Heart right ventricle (tissue), 16 donors: ENCODE data around the gene FHOD3. TPM values are rescaled to one million over a fixed set of nuclear protein-coding genes. Genes with fewer than 3 reads are reported as not detected.

Experiments
- ATAC-seq, 8 donors: fragments of 200-7000 bp; cut with Tn5 transposase; one replicate each; pipeline ENCODE4 v1.9.1; 2020; ENCODE audit warnings: mild to moderate bottlenecking in 8 of 8, moderate library complexity in 8 of 8, moderate number of reproducible peaks in 1 of 8
- DNase-seq, 2 donors: peaks; one replicate each; pipeline ENCODE4 v3.0.0-alpha.2; 2020
- H3K27ac ChIP-seq, 10 donors: fragments of 200-600 bp; sonication (generic) in 2 of 10; one replicate each; pipeline versions ENCODE4 v1.5.0 to v1.8.0; 2020 to 2022; ENCODE audit warnings: mild to moderate bottlenecking in 3 of 10
- H3K27me3 ChIP-seq, 7 donors: fragments of 200-600 bp; one replicate each; pipeline ENCODE4 v1.8.0; 2021 to 2022; ENCODE audit warnings: mild to moderate bottlenecking in 2 of 7
- H3K36me3 ChIP-seq, 9 donors: fragments of 200-600 bp; sonication (generic) in 1 of 9; one replicate each; pipeline versions ENCODE4 v1.5.0 to v1.8.0; 2020 to 2022; ENCODE audit warnings: mild to moderate bottlenecking in 2 of 9
- H3K4me1 ChIP-seq, 9 donors: fragments of 200-600 bp; sonication (generic) in 1 of 9; one replicate each; pipeline versions ENCODE4 v1.5.0 to v1.8.0; 2020 to 2022; ENCODE audit warnings: mild to moderate bottlenecking in 4 of 9
- H3K4me3 ChIP-seq, 10 donors: fragments of 200-600 bp; sonication (generic) in 2 of 10; one replicate each; pipeline versions ENCODE4 v1.5.0 to v1.8.0; 2020 to 2022; ENCODE audit warnings: mild to moderate bottlenecking in 7 of 10, moderate library complexity in 2 of 10
- H3K9me3 ChIP-seq, 11 donors: fragments of 200-600 bp in 10 of 11; sonication (generic) in 2 of 11; one replicate each; pipeline versions ENCODE4 v1.5.0 to v1.8.0; 2013 to 2022; ENCODE audit warnings: mild to moderate bottlenecking in 2 of 11, control low read depth in 1 of 11, moderate library complexity in 1 of 11
- WGBS, 2 donors: extraction: QIAGEN DNeasy Blood & Tissue Kit; methylation state at CpG; one replicate each; pipeline ENCODE4 v1.1.7; 2013; ENCODE audit warnings: inconsistent platforms in 1 of 2; 5-methylcytosine and 5-hydroxymethylcytosine counted together
- intact Hi-C, 10 donors: fragments of 100-400 bp; cut with DNase I; formaldehyde crosslinking; loops; one replicate each; pipeline versions ENCODE4 v1.11.1 to v1.14.2; 2022
- polyA plus RNA-seq, 2 donors: library from polyadenylated mRNA; stranded (reverse); fragments of 200-250 nt; gene quantifications; one replicate each; pipeline ENCODE4 v1.2.3, GENCODE V29; 2013
- total RNA-seq, 10 donors: library from RNA; stranded (reverse); fragmentation: NEBNext Ultra II Directional in 3 of 10; extraction: Animal tissue kit (Norgen Biotek cat#: 25700) in 3 of 10; gene quantifications; one replicate each; pipeline versions ENCODE4 v1.2.1 to v1.2.4, GENCODE V29; 2021 to 2023
- TF ChIP-seq, protein P1 (sequence below), 9 donors: fragments of 200-600 bp; sonication (generic) in 2 of 9; IDR thresholded peaks; one replicate each; pipeline versions ENCODE4 v1.5.0 to v1.8.0; 2021 to 2022; ENCODE audit warnings: antibody characterized with exemption in 9 of 9, mild to moderate bottlenecking in 5 of 9, moderate library complexity in 1 of 9
- donor health status: Arrhythmogenic right ventricular cardiomyopathy.
- donor health status: ischemic (EF 13 %, LVEDD 7.1; RV severe dilation, severe dysfunction).
- donor health status: healthy with polysubstance abuse.
- donor health status: DM: no; HTN: yes; CAD: no.
- donor health status: DM: no; HTN: no; CAD: no.
- donor health status: ischemic (EF 25% LVEDD 6.9; RV normal size, moderate dysfunction).
- donor health status: ischemic (EF 25% LVEDD 5.7; RV mildly dilated, moderate dysfunction).
- donor health status: healthy.
- donor health status: DM: yes; HTN: yes; CAD: no.
- donor health status: Ischemic cardiomyopathy.
- donor health status: ischemic (EF 35%, LVEDD 5.7; RV mildly dilated, moderate dysfunction).
- donor health status: nonischemic (EF 11% LVEDD 7.7; RV severe dilation, severe dysfunction).
- donor health status: DM: yes; HTN: yes; CAD: no.
- donor health status: PGD.
- donor health status: ischemic (EF 29% LVEDD 5.4; RV normal size, mild dysfunction).
- donor health status: nonischemic (EF 23%, LVEDD 6.1; RV moderate dilation, normal function).

FHOD3 gene
- total and polyA plus RNA-seq, 12 donors, result 81.8 to 484 (median 356) TPM

GRCh38 chr18:36744261-36744876 is 446.9 kb downstream of the FHOD3 start:
- peak in 1 of 8 donors; percentile 9 for ATAC-seq
- WGBS, 2 donors, result 76 to 82% methylated on average over 6 of the region's 6 CpGs

DNA sequence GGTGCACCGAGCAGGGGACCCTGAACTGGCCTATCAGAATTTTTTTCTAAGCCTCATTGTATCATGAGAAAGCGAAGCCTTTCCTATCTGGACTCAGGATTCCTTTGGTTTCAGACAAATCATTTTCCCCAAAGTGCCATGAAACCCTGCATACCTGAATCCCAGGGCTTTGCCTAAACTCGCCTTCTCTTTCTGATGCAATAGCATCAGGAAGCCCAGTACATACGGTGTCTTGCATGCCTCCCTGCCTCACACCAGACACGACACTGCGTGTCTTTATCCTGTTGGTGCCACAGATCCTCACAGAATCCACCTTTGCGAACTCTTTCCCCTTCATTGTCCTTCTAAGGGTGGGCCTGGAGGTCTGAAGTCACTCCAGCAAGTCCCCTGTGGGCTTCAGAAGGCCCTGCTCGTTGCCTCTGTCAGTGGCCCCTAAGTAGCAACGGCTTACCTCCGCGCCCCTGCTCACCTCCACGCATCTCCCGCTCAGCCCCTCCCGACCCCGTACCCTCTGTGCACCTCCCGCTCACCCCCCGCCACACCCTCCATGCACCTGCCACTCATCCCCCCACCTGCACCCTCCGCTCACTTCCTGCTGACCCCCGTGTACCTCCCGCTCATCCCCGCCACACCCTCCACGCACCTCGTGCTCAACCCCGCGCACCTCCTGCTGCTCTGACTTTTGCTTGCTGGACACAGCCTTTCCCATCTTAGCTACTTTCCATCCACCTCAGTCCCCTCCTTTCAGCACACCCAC is 447.9 kb downstream of the FHOD3 start:
- Histone ChIP-seq H3K36me3 (peaks cover 0 to 58% (median 3%) of the 10 kb centered on the region in 9 donors), H3K4me1 (no peaks in the 10 kb centered on the region), H3K27ac (no peak overlapping the region), H3K27me3 (no peaks in the 10 kb centered on the region), H3K9me3 (no peaks in the 10 kb centered on the region), H3K4me3 (no peak overlapping the region)
- ATAC-seq, result peak in 3 of 8 donors; percentile 20 to 38 (median 36)
- TF ChIP-seq, protein P1, sequence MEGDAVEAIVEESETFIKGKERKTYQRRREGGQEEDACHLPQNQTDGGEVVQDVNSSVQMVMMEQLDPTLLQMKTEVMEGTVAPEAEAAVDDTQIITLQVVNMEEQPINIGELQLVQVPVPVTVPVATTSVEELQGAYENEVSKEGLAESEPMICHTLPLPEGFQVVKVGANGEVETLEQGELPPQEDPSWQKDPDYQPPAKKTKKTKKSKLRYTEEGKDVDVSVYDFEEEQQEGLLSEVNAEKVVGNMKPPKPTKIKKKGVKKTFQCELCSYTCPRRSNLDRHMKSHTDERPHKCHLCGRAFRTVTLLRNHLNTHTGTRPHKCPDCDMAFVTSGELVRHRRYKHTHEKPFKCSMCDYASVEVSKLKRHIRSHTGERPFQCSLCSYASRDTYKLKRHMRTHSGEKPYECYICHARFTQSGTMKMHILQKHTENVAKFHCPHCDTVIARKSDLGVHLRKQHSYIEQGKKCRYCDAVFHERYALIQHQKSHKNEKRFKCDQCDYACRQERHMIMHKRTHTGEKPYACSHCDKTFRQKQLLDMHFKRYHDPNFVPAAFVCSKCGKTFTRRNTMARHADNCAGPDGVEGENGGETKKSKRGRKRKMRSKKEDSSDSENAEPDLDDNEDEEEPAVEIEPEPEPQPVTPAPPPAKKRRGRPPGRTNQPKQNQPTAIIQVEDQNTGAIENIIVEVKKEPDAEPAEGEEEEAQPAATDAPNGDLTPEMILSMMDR (IDR thresholded peaks at IDR 0.05), result no peak
- intact Hi-C loops, result no loop called here
- whole genome bisulfite sequencing, 2 donors, result 88 to 91% methylated on average over 25 of the region's 25 CpGs
- DNase-seq, result no peak

More at GRCh38 chr18:36744261-36744876, 446.9 kb downstream of the FHOD3 start:
- Histone ChIP-seq H3K27me3 (no peaks in the 10 kb centered on the region), H3K9me3 (no peaks in the 10 kb centered on the region), H3K27ac (no peak overlapping the region), H3K36me3 (peaks cover 0 to 58% (median 3%) of the 10 kb centered on the region in 9 donors), H3K4me3 (no peak overlapping the region), H3K4me1 (no peaks in the 10 kb centered on the region)
- DNase-seq, result no peak
- TF ChIP-seq, protein P1 (IDR thresholded peaks at IDR 0.05), result no peak
- intact Hi-C loops, result no loop called here

DNA sequence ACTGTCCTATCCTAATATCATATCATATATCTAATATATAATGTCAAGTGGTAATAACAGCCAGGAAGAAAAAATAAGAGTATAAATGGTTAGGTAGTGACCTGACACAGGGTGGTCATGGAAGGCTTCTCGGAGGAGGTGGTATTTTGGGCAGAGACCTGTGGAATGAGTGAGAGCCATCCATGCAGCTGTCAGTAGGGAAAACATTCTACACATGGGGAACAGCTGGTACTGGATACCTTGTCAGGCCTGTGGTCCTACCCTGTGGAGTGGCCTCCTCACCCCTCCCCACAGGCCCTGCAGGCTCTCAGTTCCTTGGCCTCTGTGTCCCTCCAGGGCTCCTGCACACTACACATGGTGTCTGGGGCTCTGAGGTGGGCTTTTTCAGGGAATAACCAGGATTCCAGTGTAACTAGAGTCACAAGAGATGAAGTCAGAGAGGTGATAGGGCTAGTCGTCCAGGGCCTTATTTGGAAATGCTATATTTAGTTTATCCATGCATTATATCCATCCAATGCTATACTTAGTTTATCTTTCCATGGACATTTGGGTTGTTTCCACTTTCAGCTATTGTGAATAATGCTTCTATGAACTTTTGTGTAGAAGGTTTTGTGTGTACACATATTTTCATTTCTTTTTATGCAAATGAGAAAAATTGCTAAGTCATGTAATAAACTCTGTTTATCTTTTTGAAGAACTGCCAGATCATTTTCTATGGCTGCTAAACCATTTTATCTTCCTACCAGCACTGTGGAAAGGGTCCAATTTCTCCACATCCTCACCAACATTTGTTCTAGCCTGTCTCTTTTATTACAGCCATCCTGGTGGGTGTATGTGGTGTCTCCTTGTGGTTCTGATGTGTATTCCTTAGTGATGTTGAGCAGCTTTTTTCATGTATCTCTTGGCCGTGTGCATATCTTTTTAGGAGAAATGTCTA is 455.7 kb downstream of the FHOD3 start:
- Histone ChIP-seq H3K4me1 (peaks cover 0 to 40% (median 13%) of the 10 kb centered on the region in 9 donors), H3K27ac (peak overlapping the region in 6 of 10 donors; percentile 26 to 74 (median 56)), H3K9me3 (no peaks in the 10 kb centered on the region), H3K4me3 (no peak overlapping the region), H3K27me3 (no peaks in the 10 kb centered on the region), H3K36me3 (no peaks in the 10 kb centered on the region)
- ATAC-seq (peak in 4 of 8 donors; percentile 39 to 61 (median 44)), DNase-seq (no peak)
- 31 to 40% methylated on average over 3 of the region's 3 CpGs for WGBS, 2 donors
- intact Hi-C loops, result loop anchor here in 3 of 10 donors (10.0 kb wide), 1 partner anchor 58 kb away; no protein-coding TSS in a partner anchor
- TF ChIP-seq, protein P1 (IDR thresholded peaks at IDR 0.05), result no peak

DNA sequence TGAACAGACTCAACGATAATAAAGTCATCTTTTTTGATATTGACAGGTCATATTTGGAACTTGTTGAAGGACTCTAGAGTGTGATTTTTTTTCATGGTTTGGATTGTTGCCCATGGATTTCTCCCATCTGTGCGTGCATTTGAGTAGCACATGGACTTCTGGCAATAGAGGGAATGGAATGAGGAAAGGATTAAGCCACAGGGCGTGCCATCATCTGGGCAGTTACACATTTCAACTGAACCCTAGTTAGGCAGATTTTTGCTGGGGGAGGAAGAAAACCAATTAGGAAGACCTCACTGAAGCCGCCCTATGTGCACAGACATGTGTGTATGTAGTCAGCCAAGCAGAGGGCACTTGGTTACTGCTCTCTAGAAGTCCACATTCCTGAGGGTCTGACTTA is 458.7 kb downstream of the FHOD3 start:
- H3K9me3 ChIP-seq, result no peaks in the 10 kb centered on the region
- peak in 2 of 8 donors; percentile 35 to 49 for ATAC-seq
- no peak overlapping the region for H3K4me3 ChIP-seq
- H3K36me3 ChIP-seq, result peaks cover 0 to 9% (median 0%) of the 10 kb centered on the region in 9 donors
- WGBS, 2 donors, result 41 to 51% methylated on average over 4 of the region's 4 CpGs
- peak overlapping the region in 2 of 10 donors; percentile 21 to 26 for H3K27ac ChIP-seq
- H3K4me1 ChIP-seq, result peaks cover 0 to 45% (median 13%) of the 10 kb centered on the region in 9 donors
- TF ChIP-seq, protein P1 (IDR thresholded peaks at IDR 0.05), result no peak
- no peaks in the 10 kb centered on the region for H3K27me3 ChIP-seq
- intact Hi-C loops, result loop anchor here in 9 of 10 donors (2.0 to 10.0 kb wide), 4 partner anchors 61 to 69 kb away; no protein-coding TSS in a partner anchor
- no peak for DNase-seq
